HG03457 (cell line): Measurements from ENCODE around the gene ZNF135.

Experiments used
- ATAC-seq: cut with Tn5 transposase; IDR thresholded peaks from one replicate; pipeline ENCODE4 v1.9.1; 2021; ENCODE audit warnings: moderate number of reproducible peaks; ENCODE audit not compliant: unreplicated experiment

The ZNF135 gene

DNA sequence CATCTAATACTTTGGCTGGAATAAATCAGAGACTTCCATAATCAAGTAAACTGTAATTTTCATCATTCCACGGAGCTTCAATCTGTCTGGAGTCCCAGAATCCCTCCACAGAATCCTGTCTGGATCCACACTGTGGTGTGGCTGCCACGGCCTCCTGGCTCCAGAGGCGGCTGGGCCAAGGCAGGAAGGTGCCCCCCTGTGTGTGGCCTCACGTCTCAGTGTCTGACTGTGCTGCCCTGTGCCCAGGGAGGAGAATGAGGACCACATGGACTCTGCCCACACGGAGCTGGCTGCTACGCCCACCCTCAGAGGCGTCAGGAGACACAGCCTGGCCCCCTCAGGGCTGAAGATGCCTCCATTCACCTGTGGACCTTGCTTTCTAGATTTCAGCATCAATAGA lies 12.2 kb upstream of the ZNF135 start:
- ATAC-seq: no peak

DNA sequence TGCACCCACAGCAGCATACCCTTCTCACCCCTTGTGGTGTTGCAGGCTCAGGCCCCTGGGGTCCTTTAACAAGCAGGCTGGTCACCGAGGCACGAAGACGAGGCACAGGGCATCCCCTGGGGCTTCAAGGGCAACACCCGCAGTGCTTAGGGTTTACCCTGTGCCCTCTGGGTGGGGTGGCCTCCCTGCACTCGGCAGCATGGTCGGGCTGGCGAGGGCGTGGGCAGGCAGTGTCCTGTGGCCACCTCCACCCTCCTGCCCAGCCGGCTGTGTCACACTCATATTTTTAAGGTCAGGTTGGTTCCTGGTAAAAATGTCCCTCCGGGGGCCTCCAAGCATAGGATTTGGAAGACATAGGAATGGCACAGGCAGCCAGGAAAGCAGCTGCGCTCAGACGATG lies 11.4 kb upstream of the ZNF135 start:
- no peak for ATAC-seq

DNA sequence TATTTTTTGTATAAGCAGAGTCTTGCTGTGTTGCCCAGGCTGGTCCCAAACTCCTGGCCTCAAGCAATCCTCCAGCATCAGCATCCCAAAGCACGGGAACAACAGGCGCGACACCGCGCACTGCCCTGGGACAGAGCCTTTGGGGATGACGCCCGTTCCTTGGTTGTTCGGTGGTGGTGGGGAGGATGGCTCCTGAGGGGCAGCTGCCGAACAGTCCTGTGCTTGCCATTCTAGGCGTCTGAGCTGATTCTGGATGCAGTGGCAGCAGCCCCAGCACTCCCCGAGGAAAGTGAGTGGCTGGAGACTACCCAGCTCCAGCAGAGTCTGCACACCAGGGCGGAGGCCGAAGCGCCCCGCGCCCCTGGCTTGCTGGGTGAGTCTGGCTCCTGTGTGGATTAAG lies 6.8 kb upstream of the ZNF135 start:
- no peak for ATAC-seq

DNA sequence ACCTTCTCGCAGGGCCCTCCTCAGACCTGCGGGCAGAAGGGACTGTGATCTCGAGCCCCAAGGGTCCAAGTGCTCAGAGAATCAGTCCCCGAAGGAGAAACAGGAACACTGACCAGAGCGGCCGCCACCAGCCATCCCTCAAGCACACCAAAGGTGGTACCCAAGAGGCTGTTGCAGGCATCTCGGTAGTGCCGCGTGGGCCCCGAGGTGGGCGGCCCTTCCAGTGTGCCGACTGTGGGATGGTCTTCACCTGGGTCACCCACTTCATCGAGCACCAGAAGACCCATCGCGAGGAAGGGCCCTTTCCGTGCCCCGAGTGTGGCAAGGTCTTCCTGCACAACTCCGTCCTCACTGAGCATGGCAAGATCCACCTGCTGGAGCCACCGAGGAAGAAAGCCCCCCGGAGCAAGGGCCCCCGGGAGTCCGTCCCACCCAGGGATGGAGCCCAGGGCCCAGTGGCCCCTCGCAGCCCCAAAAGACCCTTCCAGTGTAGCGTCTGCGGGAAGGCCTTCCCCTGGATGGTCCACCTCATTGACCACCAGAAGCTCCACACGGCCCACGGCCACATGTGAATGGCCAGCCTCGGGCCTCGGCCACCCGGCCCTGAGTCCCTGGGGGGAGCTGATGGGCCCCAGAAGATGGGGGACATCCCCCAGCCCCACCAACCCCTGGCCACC lies 5.5 kb upstream of the ZNF135 start:
- no peak for ATAC-seq

DNA sequence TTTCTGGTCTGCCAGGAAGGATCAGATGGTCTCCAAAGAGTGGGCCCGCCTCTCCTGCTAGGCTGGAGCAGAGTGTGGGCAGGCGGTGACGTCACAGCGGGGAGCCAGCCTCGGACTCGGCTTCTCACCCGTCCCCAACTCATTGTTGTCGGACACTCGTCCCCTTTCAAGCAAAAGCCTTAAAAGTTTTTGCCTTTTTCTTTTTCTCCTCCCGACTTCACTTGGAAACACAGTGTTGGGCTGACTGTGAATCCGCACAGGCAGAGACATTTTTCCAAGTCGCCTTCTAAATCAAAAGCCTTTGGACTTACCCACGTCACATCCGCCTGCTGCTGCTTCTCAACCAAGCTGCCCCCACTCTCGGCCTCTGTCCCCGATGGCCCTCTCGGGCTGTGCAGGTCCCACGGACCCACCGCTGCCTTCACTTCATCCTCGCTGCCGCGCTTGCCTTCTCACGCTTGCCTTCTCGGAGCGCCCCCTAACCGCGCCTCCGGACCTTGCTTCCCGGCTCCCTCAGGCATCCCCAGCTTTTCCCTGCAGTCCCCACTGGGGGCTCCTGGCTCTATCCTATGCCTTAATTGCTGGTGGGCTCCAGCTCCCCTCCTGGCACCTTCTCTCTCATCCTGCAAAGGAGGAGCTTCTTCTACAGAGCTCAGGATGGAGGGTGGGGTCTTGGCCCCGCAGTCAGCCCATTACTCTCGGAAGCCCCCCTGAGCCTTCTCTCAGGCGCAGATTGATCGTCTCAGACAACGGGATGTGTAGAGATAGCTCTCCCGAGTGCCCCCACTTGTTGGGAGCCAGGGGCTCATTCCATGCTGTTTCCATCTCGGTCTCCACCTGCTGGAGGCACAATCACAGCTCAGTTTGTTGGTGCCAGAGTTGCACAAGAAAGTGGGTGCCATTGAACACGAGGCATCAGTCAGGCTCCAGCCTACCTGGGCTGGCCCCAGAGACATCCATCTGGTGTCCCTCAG lies 3.9 kb upstream of the ZNF135 start:
- no peak for ATAC-seq

DNA sequence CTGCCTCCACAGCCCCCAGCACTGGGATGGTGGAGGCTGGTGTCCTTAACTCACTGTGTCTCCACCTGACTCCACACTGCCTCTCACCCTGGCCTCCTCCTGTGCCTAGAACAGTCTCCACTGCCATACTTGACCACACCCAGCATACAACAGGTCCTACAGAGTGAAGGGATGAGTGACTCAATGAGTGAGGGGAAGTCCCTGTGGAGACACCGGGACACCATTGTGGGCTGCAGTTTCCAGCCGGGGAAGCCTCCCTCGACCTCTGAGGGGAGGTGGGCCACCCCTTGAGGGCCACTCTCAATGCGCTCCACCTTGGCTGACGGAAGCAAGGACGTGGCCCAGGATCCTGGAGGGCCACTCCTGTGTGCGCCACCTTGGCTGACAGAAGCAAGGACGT lies 2.8 kb upstream of the ZNF135 start:
- no peak for ATAC-seq

DNA sequence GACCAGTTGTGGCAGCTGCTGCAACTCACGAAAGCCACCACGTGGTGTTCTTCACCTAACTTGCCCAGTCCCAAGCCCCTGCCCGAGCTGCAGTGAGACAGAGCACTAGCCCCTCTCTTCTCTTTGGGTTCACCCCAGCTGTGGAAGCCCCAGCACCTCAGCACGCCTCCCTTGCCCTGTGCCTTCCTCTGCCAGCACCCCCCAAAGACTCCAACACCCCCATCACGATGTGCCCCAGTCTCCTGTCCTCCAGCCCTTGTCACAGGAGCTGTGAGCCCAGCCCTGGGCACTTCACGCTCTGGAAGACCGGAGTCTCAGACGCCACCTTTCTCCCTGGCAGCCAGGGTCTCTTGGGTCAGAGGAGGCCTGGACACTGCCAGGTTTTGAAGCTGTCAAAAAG lies 2.2 kb upstream of the ZNF135 start:
- no peak for ATAC-seq

- no peak for ATAC-seq
Measured at GRCh38 chr19:58058467-58058866, 615 bp upstream of the ZNF135 start.

GRCh38 chr19:58059671-58060078 lies 593 bp downstream of the ZNF135 start:
- no peak for ATAC-seq

- ATAC-seq: no peak
Measured at GRCh38 chr19:58060231-58060630, 1.1 kb downstream of the ZNF135 start.

DNA sequence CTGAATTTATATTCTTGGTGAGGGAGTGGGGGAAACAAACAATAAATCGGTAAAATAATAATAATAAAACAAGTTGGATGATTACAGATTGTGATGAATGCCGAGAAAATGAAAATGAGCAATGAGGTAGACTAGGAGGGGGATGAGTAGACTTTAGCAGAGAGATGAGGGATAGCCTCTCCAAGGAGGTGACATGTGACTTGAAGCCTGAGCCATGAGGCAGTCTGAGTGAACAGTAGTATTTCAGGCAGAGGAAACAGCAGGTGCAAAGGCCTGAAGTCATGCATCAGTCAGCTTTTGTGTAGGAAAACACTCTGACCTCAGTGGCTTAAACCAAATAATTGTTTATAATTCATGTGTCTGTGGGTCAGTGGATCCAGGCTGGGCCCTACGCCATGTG lies 4.6 kb downstream of the ZNF135 start:
- ATAC-seq: no peak

DNA sequence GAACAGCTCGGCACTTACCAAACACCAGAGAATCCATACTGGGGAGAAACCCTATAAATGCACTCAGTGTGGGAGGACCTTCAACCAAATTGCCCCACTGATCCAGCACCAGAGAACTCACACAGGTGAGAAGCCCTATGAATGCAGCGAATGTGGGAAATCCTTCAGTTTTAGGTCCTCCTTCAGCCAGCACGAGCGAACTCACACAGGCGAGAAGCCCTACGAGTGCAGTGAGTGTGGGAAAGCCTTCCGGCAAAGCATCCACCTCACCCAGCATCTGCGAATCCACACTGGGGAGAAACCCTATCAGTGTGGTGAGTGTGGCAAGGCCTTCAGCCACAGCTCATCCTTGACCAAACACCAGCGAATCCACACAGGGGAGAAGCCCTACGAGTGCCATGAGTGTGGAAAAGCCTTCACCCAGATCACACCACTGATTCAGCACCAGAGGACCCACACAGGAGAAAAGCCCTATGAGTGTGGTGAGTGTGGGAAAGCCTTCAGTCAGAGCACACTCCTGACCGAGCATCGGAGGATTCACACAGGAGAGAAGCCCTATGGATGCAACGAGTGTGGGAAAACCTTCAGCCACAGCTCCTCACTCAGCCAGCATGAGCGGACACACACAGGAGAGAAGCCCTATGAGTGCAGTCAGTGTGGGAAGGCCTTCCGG lies 8.3 kb downstream of the ZNF135 start:
- no peak for ATAC-seq

DNA sequence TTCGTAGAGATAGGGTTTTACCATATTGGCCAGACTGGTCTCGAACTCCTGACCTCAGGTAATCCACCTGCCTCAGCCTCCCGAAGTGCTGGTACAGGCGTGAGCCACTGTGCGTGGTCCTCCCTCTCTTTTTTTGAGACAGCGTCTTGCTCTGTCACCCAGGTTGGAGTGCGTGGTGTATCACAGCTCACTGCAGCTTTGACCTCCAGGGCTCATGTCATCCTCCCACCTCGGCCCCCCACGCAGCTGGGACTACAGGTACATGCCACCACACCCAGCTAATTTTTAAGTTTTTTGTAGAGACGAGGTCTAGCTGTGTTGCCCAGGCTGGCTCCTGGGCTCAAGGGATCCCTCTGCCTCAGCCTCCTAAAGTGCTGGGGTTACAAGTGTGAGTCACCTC lies 20.7 kb downstream of the ZNF135 start:
- no peak for ATAC-seq

GRCh38 chr19:58083021-58083420 lies 23.9 kb downstream of the ZNF135 start:
- ATAC-seq: no peak

- no peak for ATAC-seq
Measured at GRCh38 chr19:58084596-58085347, 25.7 kb downstream of the ZNF135 start.

- no peak for ATAC-seq
Measured at GRCh38 chr19:58085348-58085875, 26.3 kb downstream of the ZNF135 start.

GRCh38 chr19:58086825-58087710 lies 28.0 kb downstream of the ZNF135 start:
- no peak for ATAC-seq

DNA sequence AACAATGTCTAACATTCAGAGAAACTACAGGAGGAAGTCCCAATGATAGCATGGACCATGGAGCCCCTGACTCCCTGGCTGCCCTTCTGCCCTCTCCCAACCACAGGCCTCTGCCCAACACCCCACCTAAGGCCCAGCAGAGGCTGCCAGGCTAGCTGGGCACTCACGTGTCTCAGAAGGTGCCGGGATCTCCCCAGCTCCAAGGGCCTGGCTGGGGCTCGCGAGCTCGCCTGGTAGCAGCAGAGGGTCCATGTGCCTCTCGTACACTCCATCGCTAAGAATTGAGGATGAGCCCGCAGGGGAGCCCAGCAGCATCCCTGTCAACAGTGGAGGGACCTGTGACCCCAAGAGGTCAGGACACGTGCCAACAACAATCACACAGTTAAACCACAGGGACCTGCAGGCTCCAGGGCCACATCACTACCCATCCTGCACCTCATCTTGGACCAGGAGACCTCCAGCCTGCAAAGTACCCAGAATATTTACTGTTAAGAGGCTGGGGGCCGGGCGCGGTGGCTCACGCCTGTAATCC lies 29.5 kb downstream of the ZNF135 start:
- ATAC-seq: no peak

DNA sequence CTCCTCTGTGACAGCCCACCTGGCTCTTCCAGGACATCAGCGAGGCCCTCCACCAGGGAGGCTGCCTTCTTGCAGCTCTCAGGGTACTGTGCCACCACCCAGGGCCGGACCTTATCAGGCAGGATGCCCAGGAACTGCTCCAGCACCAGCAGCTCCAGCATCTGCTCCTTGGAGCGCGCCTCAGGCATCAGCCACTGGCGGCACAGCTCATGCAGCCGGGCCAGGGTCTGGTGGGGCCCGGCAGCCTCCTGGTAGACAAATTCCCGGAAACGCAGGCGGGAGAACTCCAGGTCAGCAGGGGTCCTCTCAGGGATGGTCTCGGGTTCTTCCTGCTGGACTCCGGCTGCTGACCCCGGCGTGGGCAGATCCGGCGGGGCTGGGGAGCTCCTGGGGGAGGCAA lies 30.8 kb downstream of the ZNF135 start:
- ATAC-seq: no peak
